Esophagus muscularis mucosa (tissue), 4 donors: Measurements from ENCODE around the gene MRTFB.

Experiments
- EP300 ChIP-seq: sonication (generic); formaldehyde crosslinking; IDR thresholded peaks from one replicate; pipeline ENCODE4 v1.6.1; 2017; ENCODE audit warnings: antibody characterized with exemption
- POLR2A ChIP-seq: fragments of 450-650 bp; IDR thresholded peaks from one replicate; pipeline ENCODE4 v1.6.1; 2017; ENCODE audit warnings: antibody characterized with exemption, moderate library complexity, mild to moderate bottlenecking, low read depth
- TF ChIP-seq, protein P1 (sequence below), 3 experiments: fragments of 200-600 bp in 2 of 3; fragments of 450-650 bp in 1 of 3; sonication (generic) in 2 of 3; IDR thresholded peaks; one replicate each; pipeline ENCODE4 v1.5.1; 2017 to 2019; ENCODE audit warnings: antibody characterized with exemption in 3 of 3, mild to moderate bottlenecking in 2 of 3, moderate library complexity in 1 of 3

DNA sequence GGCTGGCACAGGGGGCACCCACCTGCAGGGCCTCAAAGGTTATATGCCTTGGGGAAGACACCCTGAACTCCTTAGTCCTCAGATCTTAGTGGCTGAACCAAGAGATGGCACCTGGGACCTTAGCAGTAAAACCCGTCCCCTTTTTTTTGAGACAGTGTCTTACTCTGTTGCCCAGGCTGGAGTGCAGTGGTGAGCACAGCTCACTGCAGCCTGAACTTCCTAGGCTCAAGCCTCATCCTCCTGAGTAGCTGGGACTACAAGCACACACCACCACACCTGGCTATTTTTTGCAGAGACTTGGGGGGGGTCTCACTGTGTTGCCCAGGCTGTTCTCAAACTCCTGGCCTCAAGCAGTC lies 237.2 kb downstream of the MRTFB start:
- TF ChIP-seq POLR2A (no peak), EP300 (no peak)
- TF ChIP-seq, protein P1, sequence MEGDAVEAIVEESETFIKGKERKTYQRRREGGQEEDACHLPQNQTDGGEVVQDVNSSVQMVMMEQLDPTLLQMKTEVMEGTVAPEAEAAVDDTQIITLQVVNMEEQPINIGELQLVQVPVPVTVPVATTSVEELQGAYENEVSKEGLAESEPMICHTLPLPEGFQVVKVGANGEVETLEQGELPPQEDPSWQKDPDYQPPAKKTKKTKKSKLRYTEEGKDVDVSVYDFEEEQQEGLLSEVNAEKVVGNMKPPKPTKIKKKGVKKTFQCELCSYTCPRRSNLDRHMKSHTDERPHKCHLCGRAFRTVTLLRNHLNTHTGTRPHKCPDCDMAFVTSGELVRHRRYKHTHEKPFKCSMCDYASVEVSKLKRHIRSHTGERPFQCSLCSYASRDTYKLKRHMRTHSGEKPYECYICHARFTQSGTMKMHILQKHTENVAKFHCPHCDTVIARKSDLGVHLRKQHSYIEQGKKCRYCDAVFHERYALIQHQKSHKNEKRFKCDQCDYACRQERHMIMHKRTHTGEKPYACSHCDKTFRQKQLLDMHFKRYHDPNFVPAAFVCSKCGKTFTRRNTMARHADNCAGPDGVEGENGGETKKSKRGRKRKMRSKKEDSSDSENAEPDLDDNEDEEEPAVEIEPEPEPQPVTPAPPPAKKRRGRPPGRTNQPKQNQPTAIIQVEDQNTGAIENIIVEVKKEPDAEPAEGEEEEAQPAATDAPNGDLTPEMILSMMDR (IDR thresholded peaks at IDR 0.05) = no peak
